Glutamatergic neuron (in vitro differentiated cells): ENCODE data around the gene NIPA2. TPM values are rescaled to one million over a fixed set of nuclear protein-coding genes. Genes with fewer than 3 reads are reported as not detected.

Experiments
- DNase-seq: peaks from one replicate; pipeline ENCODE4 v3.0.0; 2022
- H3K27ac Mint-ChIP-seq: one replicate; pipeline ENCODE4 v1.8.0; 2020; ENCODE audit warnings: mild to moderate bottlenecking, mixed read lengths, inconsistent platforms; ENCODE audit not compliant: unreplicated experiment
- H3K27me3 Mint-ChIP-seq: one replicate; pipeline ENCODE4 v1.8.0; 2020; ENCODE audit warnings: mild to moderate bottlenecking, moderate library complexity, mixed read lengths, inconsistent platforms; ENCODE audit not compliant: unreplicated experiment
- H3K36me3 Mint-ChIP-seq: one replicate; pipeline ENCODE4 v1.8.0; 2020; ENCODE audit warnings: mild to moderate bottlenecking, mixed read lengths, inconsistent platforms; ENCODE audit not compliant: unreplicated experiment
- H3K4me1 Mint-ChIP-seq: one replicate; pipeline ENCODE4 v1.8.0; 2020; ENCODE audit warnings: mild to moderate bottlenecking, low read depth, mixed read lengths, inconsistent platforms; ENCODE audit not compliant: unreplicated experiment
- H3K4me3 Mint-ChIP-seq: one replicate; pipeline ENCODE4 v1.8.0; 2020; ENCODE audit warnings: mild to moderate bottlenecking, mixed read lengths, inconsistent platforms; ENCODE audit not compliant: unreplicated experiment
- H3K9me3 Mint-ChIP-seq: one replicate; pipeline ENCODE4 v1.8.0; 2020; ENCODE audit warnings: mild to moderate bottlenecking, moderate library complexity, mixed read lengths, inconsistent platforms; ENCODE audit not compliant: unreplicated experiment
- CTCF ChIP-seq: fragments of 200-600 bp; sonication (generic); IDR thresholded peaks from one replicate; pipeline ENCODE4 v1.5.0; 2021; ENCODE audit not compliant: partially characterized antibody, unreplicated experiment
- total RNA-seq: library from RNA; stranded (reverse); fragmentation: NEBNext Ultra II Directional; extraction: Animal tissue kit (Norgen Biotek cat#: 25700); gene quantifications from one replicate; pipeline ENCODE4 v1.2.1, GENCODE V29; 2021; ENCODE audit not compliant: unreplicated experiment

NIPA2 gene
- total RNA-seq, 1 donor from 2014 or later: 121 TPM

- TF ChIP-seq CTCF: no peak
- Mint-ChIP-seq H3K27ac (no peak overlapping the region), H3K4me1 (no peaks in the 10 kb centered on the region), H3K4me3 (no peak overlapping the region), H3K36me3 (peaks cover 5% of the 10 kb centered on the region), H3K9me3 (peaks cover 3% of the 10 kb centered on the region), H3K27me3 (no peaks in the 10 kb centered on the region)
- DNase-seq: no peak
Observed at GRCh38 chr15:22808240-22808639, 30.2 kb upstream of the NIPA2 start.

- peaks cover 5% of the 10 kb centered on the region for H3K36me3 Mint-ChIP-seq
- no peaks in the 10 kb centered on the region for H3K27me3 Mint-ChIP-seq
- no peak for DNase-seq
- no peak overlapping the region for H3K27ac Mint-ChIP-seq
- no peak overlapping the region for H3K4me3 Mint-ChIP-seq
- no peak for TF ChIP-seq CTCF
- H3K4me1 Mint-ChIP-seq: no peaks in the 10 kb centered on the region
- peaks cover 3% of the 10 kb centered on the region for H3K9me3 Mint-ChIP-seq
Observed at GRCh38 chr15:22808761-22809280, 29.6 kb upstream of the NIPA2 start.

- H3K4me1 Mint-ChIP-seq: no peaks in the 10 kb centered on the region
- H3K27ac Mint-ChIP-seq: peak overlapping the region; percentile 33
- peaks cover 5% of the 10 kb centered on the region for H3K36me3 Mint-ChIP-seq
Observed at GRCh38 chr15:22810033-22810852, 28.2 kb upstream of the NIPA2 start.

GRCh38 chr15:22810853-22811338 lies 27.6 kb upstream of the NIPA2 start:
- Mint-ChIP-seq H3K4me1 (no peaks in the 10 kb centered on the region), H3K4me3 (no peak overlapping the region), H3K9me3 (peaks cover 3% of the 10 kb centered on the region), H3K27me3 (peaks cover 2% of the 10 kb centered on the region), H3K36me3 (peaks cover 5% of the 10 kb centered on the region), H3K27ac (peak overlapping the region; percentile 33)
- DNase-seq: no peak
- no peak for TF ChIP-seq CTCF

More at GRCh38 chr15:22810033-22810852, 28.2 kb upstream of the NIPA2 start:
- DNase-seq: no peak
- peaks cover 3% of the 10 kb centered on the region for H3K9me3 Mint-ChIP-seq
- no peak for TF ChIP-seq CTCF
- H3K27me3 Mint-ChIP-seq: peaks cover 2% of the 10 kb centered on the region
- no peak overlapping the region for H3K4me3 Mint-ChIP-seq

- H3K4me3 Mint-ChIP-seq: no peak overlapping the region
- peaks cover 5% of the 10 kb centered on the region for H3K36me3 Mint-ChIP-seq
- H3K4me1 Mint-ChIP-seq: no peaks in the 10 kb centered on the region
- H3K27ac Mint-ChIP-seq: no peak overlapping the region
- peak; percentile 32 for DNase-seq
- H3K9me3 Mint-ChIP-seq: peaks cover 3% of the 10 kb centered on the region
- peaks cover 2% of the 10 kb centered on the region for H3K27me3 Mint-ChIP-seq
- no peak for TF ChIP-seq CTCF
Observed at GRCh38 chr15:22811640-22812039, 26.8 kb upstream of the NIPA2 start.
